ENCODE data around the gene HDAC7. TPM values are rescaled to one million over a fixed set of nuclear protein-coding genes. Genes with fewer than 3 reads are reported as not detected.

Gene HDAC7
- total and polyA plus RNA-seq, 2 of the 13 experiments (the other 11 are each of a cell fraction or from before 2014, with no cell fraction given), result 4.6 to 10.8 TPM

DNA sequence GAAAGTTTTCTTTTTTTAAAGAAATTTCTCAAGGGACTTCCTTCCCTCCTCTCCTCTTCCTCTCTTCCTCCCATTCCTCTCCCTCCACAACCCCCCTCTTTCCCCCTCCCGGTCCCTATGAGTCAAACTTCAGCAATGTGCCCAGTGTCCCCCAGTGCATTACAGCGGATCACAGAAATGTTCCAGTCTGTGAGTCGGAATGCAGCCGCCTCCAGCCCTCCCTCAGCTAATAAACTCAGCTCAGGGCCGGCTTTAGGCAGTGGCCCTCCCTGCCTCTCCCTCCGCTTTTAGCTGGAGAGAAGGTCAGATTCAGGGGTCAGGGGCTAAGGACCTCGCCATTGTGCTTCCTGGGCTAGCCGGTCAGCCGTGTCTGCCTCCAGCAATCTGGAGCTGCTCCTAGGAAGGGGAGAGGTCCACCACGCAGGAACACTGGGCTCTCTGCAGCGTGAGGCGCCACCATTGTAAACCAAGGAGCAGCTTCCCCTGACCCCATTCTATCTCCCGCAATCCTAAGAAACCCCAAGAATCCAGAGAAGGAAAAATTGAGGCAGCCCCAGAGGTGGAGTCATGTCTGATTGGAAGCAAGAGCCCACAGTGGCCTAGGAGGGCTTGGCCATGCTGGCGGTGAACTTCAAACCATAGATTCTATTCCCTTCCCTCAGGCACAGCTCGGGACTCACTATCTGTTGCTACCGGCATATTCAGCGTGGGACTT lies 1.1 kb upstream of the HDAC7 start (continued):
- TF ChIP-seq ZKSCAN5 (CRISPR knock-in tag; IDR thresholded peaks at IDR 0.05) (no peak), TAF15 (IDR thresholded peaks at IDR 0.05; ENCODE audit: low read depth, low read length, poor library complexity, severe bottlenecking) (no peak), MATR3 (CRISPR knock-in tag; IDR thresholded peaks at IDR 0.05) (no peak), TBL1XR1 (IDR thresholded peaks at IDR 0.05; ENCODE audit: borderline replicate concordance, low read length, partially characterized antibody) (no peak), SMARCE1 (IDR thresholded peaks at IDR 0.05; ENCODE audit: borderline replicate concordance) (no peak), ZNF530 (CRISPR knock-in tag; IDR thresholded peaks at IDR 0.05; ENCODE audit: low read depth) (no peak), RXRA (CRISPR knock-in tag; IDR thresholded peaks at IDR 0.05) (no peak), KLF11 (CRISPR knock-in tag; IDR thresholded peaks at IDR 0.05) (no peak), STAT5B (CRISPR knock-in tag; IDR thresholded peaks at IDR 0.05) (no peak), AKAP8 (CRISPR knock-in tag; IDR thresholded peaks at IDR 0.05) (no peak)
- TF ChIP-seq, protein P1, sequence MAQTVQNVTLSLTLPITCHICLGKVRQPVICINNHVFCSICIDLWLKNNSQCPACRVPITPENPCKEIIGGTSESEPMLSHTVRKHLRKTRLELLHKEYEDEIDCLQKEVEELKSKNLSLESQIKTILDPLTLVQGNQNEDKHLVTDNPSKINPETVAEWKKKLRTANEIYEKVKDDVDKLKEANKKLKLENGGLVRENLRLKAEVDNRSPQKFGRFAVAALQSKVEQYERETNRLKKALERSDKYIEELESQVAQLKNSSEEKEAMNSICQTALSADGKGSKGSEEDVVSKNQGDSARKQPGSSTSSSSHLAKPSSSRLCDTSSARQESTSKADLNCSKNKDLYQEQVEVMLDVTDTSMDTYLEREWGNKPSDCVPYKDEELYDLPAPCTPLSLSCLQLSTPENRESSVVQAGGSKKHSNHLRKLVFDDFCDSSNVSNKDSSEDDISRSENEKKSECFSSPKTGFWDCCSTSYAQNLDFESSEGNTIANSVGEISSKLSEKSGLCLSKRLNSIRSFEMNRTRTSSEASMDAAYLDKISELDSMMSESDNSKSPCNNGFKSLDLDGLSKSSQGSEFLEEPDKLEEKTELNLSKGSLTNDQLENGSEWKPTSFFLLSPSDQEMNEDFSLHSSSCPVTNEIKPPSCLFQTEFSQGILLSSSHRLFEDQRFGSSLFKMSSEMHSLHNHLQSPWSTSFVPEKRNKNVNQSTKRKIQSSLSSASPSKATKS (CRISPR knock-in tag; IDR thresholded peaks at IDR 0.05), result no peak
- TF ChIP-seq, protein P2, sequence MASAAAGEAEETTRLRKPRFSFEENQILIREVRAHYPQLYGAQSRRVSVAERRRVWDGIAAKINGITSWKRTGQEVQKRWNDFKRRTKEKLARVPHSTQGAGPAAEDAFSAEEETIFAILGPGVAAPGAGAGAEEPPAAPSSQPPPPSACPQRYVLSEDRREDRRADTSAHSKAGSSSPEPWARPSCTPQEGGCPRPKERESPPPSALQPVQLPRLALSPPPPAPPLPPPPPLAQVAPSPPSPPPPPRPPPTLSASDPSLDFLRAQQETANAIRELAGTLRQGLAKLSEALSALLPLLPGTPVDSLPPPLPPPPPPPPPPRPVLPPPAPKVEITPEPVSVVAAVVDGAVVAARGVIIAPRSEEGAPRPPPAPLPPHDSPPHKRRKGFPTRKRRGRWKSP (CRISPR knock-in tag; IDR thresholded peaks at IDR 0.05), result no peak
- TF ChIP-seq, protein P3, sequence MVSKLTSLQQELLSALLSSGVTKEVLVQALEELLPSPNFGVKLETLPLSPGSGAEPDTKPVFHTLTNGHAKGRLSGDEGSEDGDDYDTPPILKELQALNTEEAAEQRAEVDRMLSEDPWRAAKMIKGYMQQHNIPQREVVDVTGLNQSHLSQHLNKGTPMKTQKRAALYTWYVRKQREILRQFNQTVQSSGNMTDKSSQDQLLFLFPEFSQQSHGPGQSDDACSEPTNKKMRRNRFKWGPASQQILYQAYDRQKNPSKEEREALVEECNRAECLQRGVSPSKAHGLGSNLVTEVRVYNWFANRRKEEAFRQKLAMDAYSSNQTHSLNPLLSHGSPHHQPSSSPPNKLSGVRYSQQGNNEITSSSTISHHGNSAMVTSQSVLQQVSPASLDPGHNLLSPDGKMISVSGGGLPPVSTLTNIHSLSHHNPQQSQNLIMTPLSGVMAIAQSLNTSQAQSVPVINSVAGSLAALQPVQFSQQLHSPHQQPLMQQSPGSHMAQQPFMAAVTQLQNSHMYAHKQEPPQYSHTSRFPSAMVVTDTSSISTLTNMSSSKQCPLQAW (CRISPR knock-in tag; IDR thresholded peaks at IDR 0.05), result peak; percentile 9; the same call in 1 of the 2 replicates
- TF ChIP-seq, protein P4, sequence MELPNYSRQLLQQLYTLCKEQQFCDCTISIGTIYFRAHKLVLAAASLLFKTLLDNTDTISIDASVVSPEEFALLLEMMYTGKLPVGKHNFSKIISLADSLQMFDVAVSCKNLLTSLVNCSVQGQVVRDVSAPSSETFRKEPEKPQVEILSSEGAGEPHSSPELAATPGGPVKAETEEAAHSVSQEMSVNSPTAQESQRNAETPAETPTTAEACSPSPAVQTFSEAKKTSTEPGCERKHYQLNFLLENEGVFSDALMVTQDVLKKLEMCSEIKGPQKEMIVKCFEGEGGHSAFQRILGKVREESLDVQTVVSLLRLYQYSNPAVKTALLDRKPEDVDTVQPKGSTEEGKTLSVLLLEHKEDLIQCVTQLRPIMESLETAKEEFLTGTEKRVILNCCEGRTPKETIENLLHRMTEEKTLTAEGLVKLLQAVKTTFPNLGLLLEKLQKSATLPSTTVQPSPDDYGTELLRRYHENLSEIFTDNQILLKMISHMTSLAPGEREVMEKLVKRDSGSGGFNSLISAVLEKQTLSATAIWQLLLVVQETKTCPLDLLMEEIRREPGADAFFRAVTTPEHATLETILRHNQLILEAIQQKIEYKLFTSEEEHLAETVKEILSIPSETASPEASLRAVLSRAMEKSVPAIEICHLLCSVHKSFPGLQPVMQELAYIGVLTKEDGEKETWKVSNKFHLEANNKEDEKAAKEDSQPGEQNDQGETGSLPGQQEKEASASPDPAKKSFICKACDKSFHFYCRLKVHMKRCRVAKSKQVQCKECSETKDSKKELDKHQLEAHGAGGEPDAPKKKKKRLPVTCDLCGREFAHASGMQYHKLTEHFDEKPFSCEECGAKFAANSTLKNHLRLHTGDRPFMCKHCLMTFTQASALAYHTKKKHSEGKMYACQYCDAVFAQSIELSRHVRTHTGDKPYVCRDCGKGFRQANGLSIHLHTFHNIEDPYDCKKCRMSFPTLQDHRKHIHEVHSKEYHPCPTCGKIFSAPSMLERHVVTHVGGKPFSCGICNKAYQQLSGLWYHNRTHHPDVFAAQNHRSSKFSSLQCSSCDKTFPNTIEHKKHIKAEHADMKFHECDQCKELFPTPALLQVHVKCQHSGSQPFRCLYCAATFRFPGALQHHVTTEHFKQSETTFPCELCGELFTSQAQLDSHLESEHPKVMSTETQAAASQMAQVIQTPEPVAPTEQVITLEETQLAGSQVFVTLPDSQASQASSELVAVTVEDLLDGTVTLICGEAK (IDR thresholded peaks at IDR 0.05), result no peak
- TF ChIP-seq, protein P4 (CRISPR knock-in tag; IDR thresholded peaks at IDR 0.05), result no peak

Data from HepG2 (cell line).